Erythroblast (primary cell): ENCODE data around the gene CBLIF.
A peak's percentile ranks its signal among the peaks of the same experiment; 100 is the strongest.
"Not testable (repeated sequence)": the region's sequence is repeated elsewhere in the genome, so short reads cannot be mapped to it uniquely, and the experiment has no call there.

Source experiments
- DNase-seq, 2 experiments: peaks; one replicate each; lab custom pipeline; 2025; lab: John Stamatoyannopoulos, UW
- GATA1 ChIP-seq: IDR thresholded peaks from 2 replicates; pipeline ENCODE4 v1.6.1; 2011; ENCODE audit warnings: low read depth, mild to moderate bottlenecking, control low read depth, low read length, moderate library complexity
- POLR2A ChIP-seq: IDR thresholded peaks from 2 replicates; pipeline ENCODE4 v1.6.1; 2011; ENCODE audit warnings: mild to moderate bottlenecking, low read length

CBLIF gene

DNA sequence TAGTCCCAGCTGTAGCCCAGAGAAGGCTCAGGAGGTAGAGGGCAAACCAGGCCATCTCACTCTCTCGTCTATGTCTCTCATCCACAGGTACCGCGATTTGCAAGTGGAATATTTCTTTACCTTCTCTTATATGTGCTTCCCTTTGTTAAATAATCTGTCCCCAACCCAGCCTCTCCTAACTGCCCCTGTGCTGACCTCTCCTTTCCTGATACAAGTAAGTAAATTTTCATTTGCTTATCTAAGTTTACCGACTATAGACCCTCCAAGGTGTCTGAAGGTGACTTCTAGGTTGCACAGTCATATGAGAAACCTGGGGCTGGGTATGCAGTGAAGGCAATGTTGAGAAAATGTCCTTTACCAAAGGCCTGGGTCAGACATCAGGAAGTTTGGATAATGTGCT lies at the start of gene CBLIF:
Gene CBLIF, minus strand, starts transcription at position 101 of the 400 bp plus-strand sequence. Its CDS starts 46 bp downstream, at position 55.
- no peak for DNase-seq
- TF ChIP-seq POLR2A (no peak), GATA1 (no peak)

DNA sequence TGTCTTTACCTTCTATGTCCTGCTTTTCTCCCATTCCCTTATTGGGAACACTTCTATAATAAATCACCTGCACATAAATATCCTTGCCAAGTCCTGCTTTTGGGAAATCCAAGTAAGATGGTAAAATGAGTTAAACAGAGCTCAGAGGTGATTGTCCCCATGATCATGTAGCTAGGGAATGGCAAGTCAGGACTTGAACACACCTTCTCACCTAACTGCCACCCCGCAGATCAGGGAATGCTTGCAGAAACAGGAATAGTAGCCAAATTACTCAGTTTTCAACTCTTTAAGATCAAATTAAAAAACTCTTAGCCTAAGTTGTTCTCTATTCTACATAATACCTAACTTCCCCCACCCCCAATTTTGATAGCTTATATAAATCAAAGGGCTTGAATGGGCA lies 49.3 kb upstream of the CBLIF start:
- no peak for DNase-seq
- TF ChIP-seq POLR2A = no peak
- TF ChIP-seq GATA1 = no peak

DNA sequence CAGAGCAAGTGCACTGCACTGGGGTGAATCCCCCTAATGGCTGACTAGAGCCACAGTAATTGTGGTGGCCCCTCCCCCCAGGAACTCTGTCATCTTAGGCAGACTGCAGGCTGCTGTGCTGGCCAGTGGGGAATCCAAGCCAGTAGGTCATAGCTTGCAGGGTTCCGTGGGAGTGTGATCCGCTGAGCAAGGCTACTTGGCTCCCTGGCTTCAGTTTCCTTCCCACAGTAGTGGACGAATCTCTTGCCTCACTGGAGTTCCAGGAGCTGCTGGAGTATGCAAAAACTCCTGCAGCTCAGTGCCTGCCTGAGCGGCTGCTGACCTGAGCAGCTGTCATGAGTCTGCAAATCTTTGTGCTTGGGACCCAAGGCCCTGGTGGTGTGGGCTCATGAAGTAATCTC lies 46.5 kb upstream of the CBLIF start:
- TF ChIP-seq POLR2A (no peak), GATA1 (no peak)
- no peak for DNase-seq

DNA sequence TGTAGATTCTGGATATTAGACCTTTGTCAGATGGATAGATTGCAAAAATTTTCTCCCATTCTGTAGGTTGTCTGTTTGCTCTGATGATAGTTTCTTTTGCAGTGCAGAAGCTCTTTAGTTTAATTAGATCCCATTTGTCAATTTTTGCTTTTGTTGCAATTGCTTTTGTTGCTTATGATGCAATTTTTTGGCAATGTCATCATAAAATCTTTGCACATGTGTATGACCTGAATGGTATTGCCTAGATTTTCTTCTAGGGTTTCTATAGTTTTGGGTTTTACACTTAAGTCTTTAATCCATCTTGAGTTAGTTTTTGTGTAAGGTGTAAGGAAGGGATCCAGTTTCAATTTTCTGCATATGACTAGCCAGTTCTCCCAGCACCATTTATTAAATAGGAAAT lies 41.9 kb upstream of the CBLIF start:
- DNase-seq = not testable (repeated sequence)

DNA sequence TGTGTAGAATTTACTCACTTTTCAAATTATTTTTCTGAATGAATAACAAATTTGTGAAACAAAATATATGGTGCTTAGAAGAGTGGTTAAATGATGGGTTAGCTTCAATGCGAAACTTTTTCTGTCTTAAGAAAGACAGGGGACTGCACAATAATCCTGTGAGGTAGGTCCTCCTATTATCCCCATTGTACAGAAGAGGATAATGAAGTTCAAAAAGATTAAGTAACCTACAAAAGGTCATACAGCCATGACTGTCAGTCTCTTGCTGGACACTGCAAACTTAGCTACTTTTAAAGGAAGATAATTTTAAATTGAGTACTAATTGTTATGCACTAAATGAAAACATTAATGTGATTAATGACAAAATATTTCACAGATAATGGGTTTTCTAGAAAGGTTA lies 38.3 kb upstream of the CBLIF start:
- TF ChIP-seq POLR2A (no peak), GATA1 (no peak)
- no peak for DNase-seq

DNA sequence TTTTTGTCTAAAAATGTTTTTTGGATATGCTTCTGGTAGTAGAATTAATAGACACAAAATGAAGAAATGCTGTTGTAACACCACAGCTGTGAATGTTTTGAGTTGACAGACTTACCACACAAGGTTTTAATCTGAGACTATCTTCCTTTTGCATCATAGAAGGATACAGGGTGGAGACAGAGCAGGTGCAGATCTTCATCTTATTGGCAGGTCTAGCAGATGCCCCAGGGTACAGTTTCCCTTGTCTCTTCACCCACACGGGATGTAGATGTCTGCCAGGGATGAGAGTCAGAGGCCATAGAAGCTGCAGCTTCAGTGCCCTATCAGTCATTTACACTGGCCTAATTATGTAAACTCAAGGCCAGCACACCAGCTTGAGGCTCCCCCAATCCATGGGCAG lies 34.3 kb upstream of the CBLIF start:
- no peak for DNase-seq
- TF ChIP-seq POLR2A = no peak
- no peak for TF ChIP-seq GATA1

DNA sequence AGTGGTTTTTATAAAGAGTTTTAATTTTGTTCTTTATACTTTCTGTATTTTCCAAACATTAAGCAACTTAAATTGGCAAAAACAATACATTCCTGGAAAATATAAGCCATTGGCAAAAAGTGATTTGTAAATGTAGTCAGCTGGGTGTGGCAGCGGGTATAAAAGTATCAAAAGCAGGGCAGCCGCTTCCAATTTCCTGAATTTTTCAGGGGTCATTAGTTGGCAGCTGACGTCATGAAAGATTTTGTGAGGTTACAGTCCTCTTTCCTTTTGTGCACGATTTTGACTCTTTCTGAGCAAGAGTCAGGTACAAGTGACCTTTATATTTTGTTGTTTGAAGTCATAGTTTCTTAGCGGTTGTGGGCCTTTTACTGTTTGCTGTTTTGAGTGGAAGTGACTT lies 33.3 kb upstream of the CBLIF start, which contains the start of gene OOSP3:
Gene OOSP3, plus strand, starts transcription at position 208 of the 400 bp plus-strand sequence. Its CDS starts 27 bp downstream, at position 235.
- no peak for TF ChIP-seq GATA1
- TF ChIP-seq POLR2A = no peak

DNA sequence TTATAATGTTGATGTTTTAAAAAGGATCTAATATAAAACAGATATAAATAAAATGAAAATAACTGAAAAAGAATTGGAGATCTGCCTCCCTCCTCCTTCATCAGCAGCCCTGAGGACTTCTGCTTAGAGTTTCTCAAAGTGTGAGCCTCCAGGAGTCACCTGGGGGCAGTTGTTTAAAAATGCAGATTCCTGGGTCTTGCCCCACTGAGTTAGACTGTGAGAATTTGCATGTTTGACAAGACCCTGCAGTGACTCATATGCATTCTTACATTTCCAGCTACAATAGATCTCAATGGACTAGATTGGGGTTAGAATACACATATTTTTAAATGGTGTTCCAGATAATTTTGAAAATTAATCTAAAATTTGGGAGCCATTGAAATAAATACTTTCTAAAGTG lies 32.5 kb upstream of the CBLIF start:
- no peak for TF ChIP-seq GATA1
- no peak for TF ChIP-seq POLR2A
- DNase-seq = no peak

More for the DNA sequence above, 33.3 kb upstream of the CBLIF start, which contains the start of gene OOSP3:
- no peak for DNase-seq

DNA sequence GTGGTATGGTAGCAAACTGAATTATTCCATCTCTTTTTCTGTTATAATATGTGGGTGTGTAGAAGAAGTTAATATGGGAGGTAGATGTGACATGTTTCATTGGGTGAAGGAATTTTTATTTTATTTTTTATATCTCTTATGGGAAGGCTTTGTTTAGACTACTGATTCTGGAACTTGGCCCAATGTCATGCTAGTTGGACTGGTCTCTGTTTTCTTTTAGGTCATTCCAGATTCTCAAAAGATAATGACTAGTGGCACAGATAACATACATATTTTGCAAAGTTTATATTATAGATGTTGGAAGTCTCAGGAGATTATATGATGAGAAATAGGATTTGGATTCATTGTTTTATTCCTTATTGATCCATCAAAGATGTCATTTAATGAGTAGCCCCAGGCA lies 32.0 kb upstream of the CBLIF start:
- no peak for DNase-seq
- TF ChIP-seq GATA1 (no peak), POLR2A (no peak)

DNA sequence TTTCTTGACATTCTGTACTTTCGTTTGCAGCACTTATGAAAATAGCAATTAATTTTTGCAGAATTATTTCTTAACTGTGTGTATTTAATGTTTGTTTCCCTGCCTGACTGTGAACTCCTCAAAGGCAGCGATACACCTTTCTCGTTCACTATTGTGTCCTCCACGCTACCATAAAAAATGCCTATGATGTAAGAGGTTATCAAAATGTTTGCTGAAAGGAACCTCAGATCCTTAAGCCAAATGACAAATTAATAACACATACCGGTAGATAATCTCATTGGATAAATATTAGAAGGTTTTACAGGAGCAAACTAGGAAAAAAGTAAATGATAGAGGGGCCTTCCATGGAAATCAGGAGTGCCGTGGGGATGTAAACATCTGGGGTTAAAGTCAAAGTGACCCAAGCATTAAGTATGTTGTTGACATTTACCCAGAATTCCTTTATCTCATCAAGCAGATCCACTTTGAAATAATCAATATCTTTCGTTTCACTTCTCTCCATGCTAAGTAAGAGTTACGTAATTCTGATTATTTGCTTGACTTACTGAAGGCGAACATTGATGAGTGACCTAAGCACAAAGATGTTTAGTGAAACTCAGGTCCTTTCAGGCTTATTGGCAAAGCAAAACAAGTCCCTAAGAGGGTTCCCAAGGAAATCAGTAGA lies 30.7 kb upstream of the CBLIF start:
- no peak for DNase-seq
- TF ChIP-seq GATA1 (no peak), POLR2A (no peak)

DNA sequence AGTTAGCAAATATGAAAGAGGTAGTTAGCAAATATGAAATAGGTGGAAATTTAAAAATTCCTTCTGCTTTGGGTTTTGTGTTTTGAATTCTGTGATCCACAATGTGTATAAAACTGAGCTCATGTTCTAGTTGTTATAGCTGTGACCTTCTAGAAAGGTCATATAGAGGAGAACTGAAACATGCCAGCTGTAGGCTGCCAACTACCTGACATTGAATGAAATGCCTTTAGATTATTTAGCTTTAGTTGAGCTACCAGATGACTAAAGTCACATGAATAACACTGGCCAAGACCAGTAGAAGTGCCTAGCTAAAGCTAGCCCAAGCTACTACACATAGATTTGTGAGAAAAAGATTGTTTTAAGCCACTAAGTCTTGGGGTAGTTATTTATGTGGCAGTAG lies 26.8 kb upstream of the CBLIF start:
- no peak for DNase-seq
- TF ChIP-seq POLR2A (no peak), GATA1 (no peak)

DNA sequence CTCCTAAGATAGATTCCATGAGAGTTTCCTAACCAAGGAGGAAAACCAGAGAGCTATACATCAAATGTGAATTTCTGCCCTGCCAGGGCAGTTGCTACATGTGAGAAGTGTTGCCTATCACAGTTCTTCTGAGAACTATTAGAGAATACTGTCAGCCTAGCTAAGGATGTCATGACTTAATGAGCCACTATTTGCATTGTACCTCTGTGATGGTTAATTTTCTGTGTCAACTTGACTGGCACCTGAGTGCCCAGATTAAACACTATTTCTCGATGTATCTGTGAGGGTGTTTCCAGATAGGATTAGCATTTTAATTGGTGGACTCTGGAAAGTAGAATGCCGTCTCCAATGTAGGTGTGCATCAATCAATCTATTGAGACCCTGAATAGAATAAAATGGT lies 22.6 kb upstream of the CBLIF start:
- DNase-seq = no peak
- TF ChIP-seq POLR2A (no peak), GATA1 (no peak)

DNA sequence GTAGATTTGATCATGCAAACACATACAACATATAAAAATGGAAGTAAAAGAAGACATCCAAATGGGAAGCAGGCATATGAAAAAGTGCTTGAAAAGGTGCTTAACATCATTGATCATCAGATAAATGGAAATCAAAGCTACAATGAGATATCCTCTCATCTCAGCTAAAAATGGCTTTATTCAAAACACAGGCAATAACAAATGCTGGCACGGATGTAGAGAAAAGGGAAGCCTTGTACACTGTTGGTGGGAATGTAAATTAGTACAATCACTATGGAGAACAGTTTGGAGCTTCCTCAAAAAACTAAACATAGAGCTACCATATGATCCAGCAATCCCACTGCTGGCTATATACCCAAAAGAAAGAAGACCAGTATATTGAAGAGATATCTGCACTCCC lies 21.5 kb upstream of the CBLIF start:
- DNase-seq = no peak

DNA sequence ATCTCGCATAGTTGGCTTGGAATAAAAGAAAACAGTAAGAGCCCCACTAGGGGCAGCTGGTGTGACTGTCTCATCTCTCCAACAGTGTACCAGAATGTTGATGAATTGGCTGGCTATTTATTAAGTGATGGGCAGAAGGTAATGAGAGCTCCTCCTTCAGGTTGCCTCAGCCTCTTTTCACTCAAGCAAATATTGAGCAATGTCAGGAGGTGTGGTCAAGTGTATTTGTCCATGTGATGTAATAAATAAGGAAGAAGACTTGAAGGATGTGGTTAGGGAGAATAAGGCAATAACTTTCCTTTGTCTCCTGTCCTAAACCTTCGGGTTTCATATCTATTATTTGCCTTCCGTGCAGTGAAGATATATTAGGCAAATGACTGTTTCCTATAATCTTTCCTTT lies 21.1 kb upstream of the CBLIF start, which contains the start of gene TCN1:
Gene TCN1, minus strand, starts transcription at position 91 of the 400 bp plus-strand sequence. Its CDS starts 17 bp downstream, at position 74.
- TF ChIP-seq GATA1 (no peak), POLR2A (no peak)
- DNase-seq = peak in 1 of 2 experiments; percentile 6

More for the DNA sequence above, 21.5 kb upstream of the CBLIF start:
- TF ChIP-seq POLR2A (no peak), GATA1 (no peak)

DNA sequence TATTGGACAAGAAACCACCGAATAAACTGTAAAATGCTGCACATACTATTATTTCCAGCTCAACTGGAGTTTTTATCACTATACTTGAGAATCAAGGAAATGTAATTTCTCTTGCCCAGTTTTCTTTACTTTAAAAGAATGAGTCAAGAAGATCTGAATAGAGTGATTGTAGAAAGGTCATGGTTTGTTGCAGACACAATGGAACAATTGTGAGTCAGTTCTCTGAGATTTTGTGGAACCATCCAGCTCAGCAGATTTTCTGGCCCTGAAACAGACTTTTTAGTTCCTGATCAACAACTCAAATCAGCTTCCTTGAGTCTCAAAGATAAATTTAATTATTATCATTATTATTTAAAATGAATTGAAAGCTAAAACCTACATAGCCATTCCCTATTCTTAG lies 19.7 kb upstream of the CBLIF start:
- DNase-seq = no peak
- no peak for TF ChIP-seq POLR2A

DNA sequence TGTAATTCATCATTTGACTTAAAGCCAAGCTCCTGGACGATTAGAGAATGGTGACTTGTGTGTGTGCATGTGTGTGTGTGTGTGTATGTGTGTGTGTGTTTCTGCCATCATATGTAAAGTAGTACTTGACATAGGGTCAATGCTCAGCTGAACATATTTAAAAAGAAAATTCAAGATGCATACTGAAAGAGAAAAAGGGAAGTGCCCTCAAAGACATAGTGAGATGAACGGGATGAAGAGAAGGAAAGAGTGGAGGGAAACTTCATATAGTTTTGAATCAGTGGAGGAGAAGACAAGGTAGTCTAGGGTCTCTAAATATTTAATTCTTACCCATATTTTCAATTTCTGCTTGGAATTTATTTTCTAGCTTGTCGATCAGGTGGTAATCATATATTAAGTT lies 17.0 kb upstream of the CBLIF start:
- TF ChIP-seq GATA1 (no peak), POLR2A (no peak)
- no peak for DNase-seq
